Endothelial cell of umbilical vein (primary cell): ENCODE data around the gene RNU1-1. TPM values are rescaled to one million over a fixed set of nuclear protein-coding genes. Genes with fewer than 3 reads are reported as not detected.
"Not testable (repeated sequence)": the region's sequence is repeated elsewhere in the genome, so short reads cannot be mapped to it uniquely, and the experiment has no call there.

Experiments
- BruUV-seq: library from RNA; stranded (reverse); fragments of 400-500 nt; replicated peaks from 2 replicates; lab custom pipeline; 2021; lab: Mats Ljungman, UMichigan
- CTCF ChIA-PET: fragments of 300-600, 350-600 bp; sonication (Branson Sonifier 250); formaldehyde crosslinking; loops from one replicate; lab custom pipeline; 2021; ENCODE audit warnings: antibody characterized with exemption, inconsistent platforms; lab: Charles Lee
- POLR2A ChIA-PET: fragments of 300-600, 350-600 bp; sonication (Branson Sonifier 250); formaldehyde crosslinking; loops from one replicate; lab custom pipeline; 2021; ENCODE audit warnings: antibody characterized with exemption, inconsistent platforms; lab: Charles Lee
- DNase-seq: peaks from one replicate; pipeline ENCODE4 v3.0.0-alpha.2; 2011; ENCODE audit warnings: low read depth, low spot score
- FAIRE-seq: peaks from 2 replicates; lab custom pipeline; 2011; peaks lifted over from hg19 to GRCh38; lab: Jason Lieb, UNC
- H2AFZ ChIP-seq: 2 replicates; pipeline ENCODE4 v1.6.0; 2012; ENCODE audit warnings: low read depth, low read length, control low read depth, inconsistent platforms
- H3K27ac ChIP-seq: 2 replicates; pipeline ENCODE4 v1.5.1; 2011; ENCODE audit warnings: low read depth, mild to moderate bottlenecking, control low read depth, low read length, moderate library complexity; ENCODE audit not compliant: insufficient read depth
- H3K27me3 ChIP-seq, 2 experiments: 2 replicates each; pipeline versions ENCODE4 v1.6.0 to v1.6.1; 2011; ENCODE audit warnings: low read length in 2 of 2, mixed read lengths in 1 of 2; ENCODE audit not compliant: control insufficient read depth in 2 of 2, insufficient read depth in 2 of 2
- H3K36me3 ChIP-seq, 2 experiments: 2 replicates in 1 of 2; 3 replicates in 1 of 2; pipeline ENCODE4 v1.5.1; 2011; ENCODE audit warnings: low read length in 2 of 2, mild to moderate bottlenecking in 1 of 2, moderate library complexity in 1 of 2; ENCODE audit not compliant: control insufficient read depth in 2 of 2, insufficient read depth in 2 of 2; ENCODE audit errors: extremely low read depth in 1 of 2
- H3K4me1 ChIP-seq: 3 replicates; pipeline ENCODE4 v1.5.1; 2011; ENCODE audit warnings: mild to moderate bottlenecking, low read length; ENCODE audit not compliant: control insufficient read depth, insufficient read depth; ENCODE audit errors: extremely low read depth
- H3K4me2 ChIP-seq: 2 replicates; pipeline ENCODE4 v1.6.1; 2011; ENCODE audit warnings: low read length, control low read depth, mixed read lengths; ENCODE audit not compliant: insufficient read depth
- H3K4me3 ChIP-seq, 3 experiments: fragments of 200-600 bp in 1 of 3; sonication (generic), shearing (Covaris generic) in 1 of 3; replicated peaks in 1 of 3; 2 replicates each; pipeline ENCODE4 v1.5.1; 2011 to 2016; ENCODE audit warnings: control low read depth in 3 of 3, low read length in 3 of 3, mild to moderate bottlenecking in 2 of 3, inconsistent platforms in 1 of 3, low read depth in 1 of 3, moderate library complexity in 1 of 3; ENCODE audit not compliant: insufficient read depth in 1 of 3
- H3K79me2 ChIP-seq: 2 replicates; pipeline ENCODE4 v1.6.0; 2012; ENCODE audit warnings: low read length, inconsistent platforms; ENCODE audit not compliant: control insufficient read depth, insufficient read depth
- H3K9ac ChIP-seq: replicated peaks from 2 replicates; pipeline ENCODE3; 2011; ENCODE audit warnings: low read length, control low read depth; ENCODE audit not compliant: insufficient read depth; ENCODE audit errors: extremely low read depth
- H3K9me1 ChIP-seq: replicated peaks from 3 replicates; pipeline ENCODE4 v1.6.0; 2011; ENCODE audit warnings: mild to moderate bottlenecking, low read length; ENCODE audit not compliant: control insufficient read depth, insufficient read depth; ENCODE audit errors: extremely low read depth
- H3K9me3 ChIP-seq: replicated peaks from 2 replicates; pipeline ENCODE4 v1.5.1; 2012; ENCODE audit warnings: low read length, inconsistent platforms; ENCODE audit not compliant: control insufficient read depth, insufficient read depth
- H4K20me1 ChIP-seq: replicated peaks from 2 replicates; pipeline ENCODE3; 2011; ENCODE audit warnings: mild to moderate bottlenecking, low read length; ENCODE audit not compliant: control insufficient read depth, insufficient read depth; ENCODE audit errors: extremely low read depth
- dilution Hi-C: fragments of 300-500 bp; cut with MboI; formaldehyde crosslinking; loops from one replicate; pipeline ENCODE4 v1.15.0; 2019; ENCODE audit warnings: low sequenced_read_pairs; ENCODE audit not compliant: extremely low pct_ligation_motif_present
- intact Hi-C: fragments of 100-400 bp; cut with micrococcal nuclease; formaldehyde crosslinking; loops from one replicate; pipeline ENCODE4 v1.10.0; 2022
- polyA plus RNA-seq, 4 experiments: library from polyadenylated mRNA; depleted of rRNA in 3 of 4; stranded (reverse) in 3 of 4; unstranded in 1 of 4; fragments of >200 nt; gene quantifications; 2 replicates each; pipeline versions ENCODE4 v1.2.1 to v1.2.3, GENCODE V29; 2011 to 2012; ENCODE audit warnings: missing spikeins in 1 of 4
- total RNA-seq: library from RNA; stranded (reverse); gene quantifications from 2 replicates; pipeline ENCODE4 v1.2.3, GENCODE V29; 2021

RNU1-1 gene
- total and polyA plus RNA-seq, 2 donors (not counting 3 experiments of a cell fraction or from before 2014, with no cell fraction given) = 206 to 1,319 TPM

DNA sequence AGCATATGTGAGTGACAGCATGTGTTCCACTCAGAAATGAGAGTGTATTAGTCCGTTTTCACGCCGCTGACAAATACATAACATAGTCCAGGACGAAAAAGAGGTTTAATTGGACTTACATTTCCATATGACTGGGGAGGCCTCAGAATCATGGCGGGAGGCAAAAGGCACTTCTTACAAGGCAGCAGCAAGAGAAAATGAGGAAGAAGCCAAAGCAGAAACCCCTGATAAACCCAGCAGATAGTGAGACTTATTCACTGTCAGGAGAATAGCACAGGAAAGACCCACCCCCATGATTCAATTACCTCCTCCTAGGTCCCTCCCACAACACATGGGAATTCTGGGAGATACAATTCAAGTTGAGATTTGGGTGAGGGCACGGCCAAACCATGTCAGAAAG lies 23.4 kb upstream of the RNU1-1 start:
- intact Hi-C loops, H4K20me1 ChIP-seq, BruUV-seq: not testable (repeated sequence)

DNA sequence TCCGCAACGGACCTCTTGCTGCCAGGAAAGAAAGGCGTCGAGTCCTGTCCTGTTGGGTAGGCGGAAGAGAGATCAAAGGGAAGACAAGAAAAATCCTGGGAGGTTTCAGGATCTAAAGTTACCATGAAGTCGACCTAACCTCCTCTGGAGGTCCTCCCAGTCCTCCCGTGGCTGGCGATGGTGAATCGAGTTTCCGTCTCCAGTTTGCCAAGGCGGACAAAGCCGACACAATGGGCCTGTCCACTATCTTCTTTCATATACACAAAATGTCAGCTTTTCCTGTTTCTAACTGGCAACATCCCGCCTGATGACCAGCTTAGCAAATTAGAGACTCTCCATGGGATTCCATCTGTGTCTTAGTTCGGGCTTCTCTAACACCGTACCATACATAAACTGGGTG lies 22.7 kb upstream of the RNU1-1 start:
- H3K4me1 ChIP-seq, H3K27ac ChIP-seq, H3K36me3 ChIP-seq, H3K79me2 ChIP-seq, dilution Hi-C loops, POLR2A ChIA-PET, H4K20me1 ChIP-seq, H3K4me3 ChIP-seq, H2AFZ ChIP-seq, FAIRE-seq, H3K9ac ChIP-seq, H3K9me1 ChIP-seq, intact Hi-C loops, H3K9me3 ChIP-seq, H3K4me2 ChIP-seq, DNase-seq, BruUV-seq, CTCF ChIA-PET: not testable (repeated sequence)
- peaks cover 14% of the 10 kb centered on the region in 2 experiments for H3K27me3 ChIP-seq

More for the DNA sequence above, 23.4 kb upstream of the RNU1-1 start:
- H3K27me3 ChIP-seq = peaks cover 8 to 12% of the 10 kb centered on the region in 2 experiments
- H3K4me1 ChIP-seq, FAIRE-seq, H3K9ac ChIP-seq, DNase-seq, H3K79me2 ChIP-seq, H3K27ac ChIP-seq, H3K4me3 ChIP-seq, POLR2A ChIA-PET, H3K9me1 ChIP-seq, H3K36me3 ChIP-seq, H3K9me3 ChIP-seq, H3K4me2 ChIP-seq, H2AFZ ChIP-seq, CTCF ChIA-PET, dilution Hi-C loops: not testable (repeated sequence)

DNA sequence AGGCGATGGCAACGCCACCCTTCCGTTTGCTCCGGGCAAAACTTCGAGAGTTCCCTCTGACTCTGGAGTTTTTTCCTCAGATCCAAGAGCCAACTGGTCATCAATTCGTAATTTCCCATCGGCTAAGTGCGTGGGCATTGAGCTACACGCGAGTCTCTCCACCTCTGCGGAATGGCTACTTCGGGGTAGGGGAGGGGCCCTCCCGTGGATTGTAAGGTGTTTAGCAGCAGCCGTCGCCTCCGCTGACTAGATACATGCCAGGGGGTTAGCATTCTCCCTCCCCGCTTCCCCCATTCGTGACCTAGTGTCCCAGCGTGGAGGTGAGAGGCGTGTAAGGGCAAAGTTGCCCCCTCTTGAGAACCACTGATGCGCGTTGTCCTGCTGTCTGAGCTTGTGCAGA lies 21.8 kb upstream of the RNU1-1 start:
- CTCF ChIA-PET, DNase-seq, H3K9me1 ChIP-seq, POLR2A ChIA-PET, intact Hi-C loops, H3K9ac ChIP-seq, H3K79me2 ChIP-seq, H3K4me3 ChIP-seq, H3K4me1 ChIP-seq, H3K36me3 ChIP-seq, FAIRE-seq, dilution Hi-C loops, H3K9me3 ChIP-seq, H4K20me1 ChIP-seq, H3K27ac ChIP-seq, BruUV-seq, H2AFZ ChIP-seq: not testable (repeated sequence)
- H3K27me3 ChIP-seq = peaks cover 14 to 15% of the 10 kb centered on the region in 2 experiments
- peak overlapping the region; percentile 62 for H3K4me2 ChIP-seq

DNA sequence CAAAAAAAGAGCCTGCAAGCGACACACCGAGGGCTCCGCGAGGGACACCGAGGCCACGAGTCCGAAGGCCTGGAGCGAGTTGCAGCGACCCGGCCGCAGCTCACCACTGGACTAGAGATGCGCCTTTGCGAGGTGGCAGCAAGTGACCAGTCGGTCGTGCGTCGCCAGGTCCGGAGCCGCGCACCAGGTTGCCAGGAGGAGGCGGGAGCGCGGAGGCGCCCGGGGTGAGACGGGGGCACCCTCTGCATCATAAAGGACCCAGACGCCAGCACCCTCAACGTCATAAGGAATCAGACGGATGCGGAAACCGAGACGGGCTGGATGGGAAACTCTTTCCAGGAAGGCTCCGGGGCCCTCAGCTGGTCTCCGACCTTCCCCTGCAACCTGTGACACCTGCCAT lies 21.4 kb upstream of the RNU1-1 start:
- CTCF ChIA-PET, intact Hi-C loops, H3K9me3 ChIP-seq, dilution Hi-C loops, BruUV-seq, H4K20me1 ChIP-seq, H3K9me1 ChIP-seq, H3K9ac ChIP-seq, H3K79me2 ChIP-seq, POLR2A ChIA-PET, H3K4me1 ChIP-seq, H3K27ac ChIP-seq, H3K36me3 ChIP-seq: not testable (repeated sequence)
- DNase-seq (peak; percentile 12), FAIRE-seq (peak; percentile 79)
- Histone ChIP-seq H2AFZ (peak overlapping the region; percentile 89), H3K4me3 (peak overlapping the region; percentile 23 to 36 (median 29)), H3K27me3 (peaks cover 14 to 15% of the 10 kb centered on the region in 2 experiments), H3K4me2 (peak overlapping the region; percentile 62)
